H1 (cell line): ENCODE data around the gene KCNK13. TPM values are rescaled to one million over a fixed set of nuclear protein-coding genes. Genes with fewer than 3 reads are reported as not detected.

Experiments
- CTCF ChIA-PET: fragments of 300-600 bp; sonication (Branson Sonifier 250); formaldehyde crosslinking; loops from one replicate; lab custom pipeline; 2021; ENCODE audit not compliant: partially characterized antibody; lab: Charles Lee
- POLR2A ChIA-PET: fragments of 300-600 bp; sonication (Branson Sonifier 250); formaldehyde crosslinking; loops from one replicate; lab custom pipeline; 2021; ENCODE audit warnings: inconsistent platforms; ENCODE audit not compliant: partially characterized antibody; lab: Charles Lee
- DNase-seq, 2 experiments: peaks; one replicate each; pipeline versions ENCODE4 v3.0.0 to v3.0.0-alpha.2; 2010 to 2022; ENCODE audit warnings: low spot score in 2 of 2, low read depth in 1 of 2, mixed read lengths in 1 of 2
- FAIRE-seq: peaks from 2 replicates; lab custom pipeline; 2011; peaks lifted over from hg19 to GRCh38; lab: Jason Lieb, UNC
- H2AFZ ChIP-seq: 2 replicates; pipeline ENCODE4 v1.8.1; 2012; ENCODE audit warnings: low read length, inconsistent platforms
- H2AK5ac ChIP-seq: 2 replicates; pipeline ENCODE4 v1.6.1; 2013; ENCODE audit warnings: low read depth, low read length
- H2BK120ac ChIP-seq: replicated peaks from 2 replicates; pipeline ENCODE3; 2013; ENCODE audit warnings: low read depth, low read length, inconsistent platforms
- H2BK12ac ChIP-seq: 2 replicates; pipeline ENCODE4 v1.6.1; 2013; ENCODE audit warnings: low read depth, low read length
- H2BK15ac ChIP-seq: 2 replicates; pipeline ENCODE4 v1.6.1; 2013; ENCODE audit warnings: low read length
- H2BK20ac ChIP-seq: 2 replicates; pipeline ENCODE4 v1.6.1; 2013; ENCODE audit warnings: low read length
- H2BK5ac ChIP-seq: 2 replicates; pipeline ENCODE4 v1.6.1; 2013; ENCODE audit warnings: low read depth, low read length
- H3K14ac ChIP-seq: 2 replicates; pipeline ENCODE4 v1.6.1; 2013; ENCODE audit warnings: inconsistent platforms; ENCODE audit not compliant: insufficient read length
- H3K18ac ChIP-seq: 2 replicates; pipeline ENCODE4 v1.6.1; 2013; ENCODE audit warnings: low read length; ENCODE audit errors: extremely low read depth
- H3K23ac ChIP-seq: 2 replicates; pipeline ENCODE4 v1.6.1; 2013; ENCODE audit warnings: inconsistent platforms; ENCODE audit not compliant: insufficient read length
- H3K23me2 ChIP-seq: 2 replicates; pipeline ENCODE4 v1.6.1; 2013; ENCODE audit warnings: low read depth, low read length
- H3K27ac ChIP-seq: 2 replicates; pipeline ENCODE4 v1.6.1; 2011; ENCODE audit warnings: low read depth, low read length, inconsistent platforms
- H3K27me3 ChIP-seq, 4 experiments: replicated peaks in 1 of 4; 1 replicate in 1 of 4; 2 replicates in 3 of 4; pipeline versions ENCODE4 v1.6.1 to v1.8.1; 2011 to 2013; ENCODE audit warnings: low read length in 3 of 4, mild to moderate bottlenecking in 3 of 4, inconsistent platforms in 2 of 4, mixed read lengths in 2 of 4, moderate library complexity in 1 of 4; ENCODE audit not compliant: control insufficient read depth in 3 of 4, insufficient read depth in 3 of 4; ENCODE audit errors: extremely low read depth in 1 of 4
- H3K36me3 ChIP-seq, 4 experiments: 2 replicates each; pipeline versions ENCODE4 v1.6.1 to v1.8.1; 2011 to 2013; ENCODE audit warnings: mild to moderate bottlenecking in 4 of 4, low read length in 3 of 4, moderate library complexity in 2 of 4, control low read depth in 1 of 4, inconsistent platforms in 1 of 4; ENCODE audit not compliant: insufficient read depth in 4 of 4, control insufficient read depth in 2 of 4
- H3K4ac ChIP-seq: replicated peaks from 2 replicates; pipeline ENCODE3; 2013; ENCODE audit warnings: low read length, low read depth, mixed read lengths, inconsistent platforms; ENCODE audit not compliant: insufficient read length
- H3K4me1 ChIP-seq, 4 experiments: replicated peaks in 1 of 4; 1 replicate in 1 of 4; 2 replicates in 3 of 4; pipeline versions ENCODE4 v1.6.1 to v1.8.1; 2011 to 2013; ENCODE audit warnings: low read length in 3 of 4, inconsistent platforms in 2 of 4, mixed read lengths in 1 of 4; ENCODE audit not compliant: insufficient read depth in 4 of 4, control insufficient read depth in 3 of 4
- H3K4me2 ChIP-seq, 2 experiments: 2 replicates each; pipeline versions ENCODE4 v1.6.1 to v1.8.1; 2011 to 2013; ENCODE audit warnings: low read depth in 2 of 2, low read length in 2 of 2, control low read depth in 1 of 2, inconsistent platforms in 1 of 2, mild to moderate bottlenecking in 1 of 2; ENCODE audit not compliant: insufficient read depth in 1 of 2
- H3K4me3 ChIP-seq, 4 experiments: fragments of 200-600, 300-600 bp in 1 of 4; sonication (generic), shearing (Covaris generic), sonication (Bioruptor Twin) in 1 of 4; 2 replicates each; pipeline versions ENCODE4 v1.5.1 to v1.8.1; 2011 to 2016; ENCODE audit warnings: low read length in 4 of 4, low read depth in 3 of 4, control low read depth in 2 of 4, inconsistent platforms in 2 of 4, mild to moderate bottlenecking in 2 of 4, mixed read lengths in 1 of 4, moderate library complexity in 1 of 4; ENCODE audit not compliant: insufficient read depth in 2 of 4; ENCODE audit errors: extremely low read depth in 1 of 4
- H3K56ac ChIP-seq: replicated peaks from 2 replicates; pipeline ENCODE3; 2013; ENCODE audit warnings: low read depth, mild to moderate bottlenecking, mixed read lengths, low read length, inconsistent platforms; ENCODE audit not compliant: insufficient read length
- H3K79me1 ChIP-seq: 2 replicates; pipeline ENCODE4 v1.6.1; 2013; ENCODE audit warnings: low read depth, low read length, control low read depth
- H3K79me2 ChIP-seq, 2 experiments: 2 replicates each; pipeline versions ENCODE4 v1.6.1 to v1.8.1; 2012 to 2013; ENCODE audit warnings: low read length in 2 of 2, mild to moderate bottlenecking in 2 of 2, inconsistent platforms in 1 of 2; ENCODE audit not compliant: insufficient read depth in 2 of 2, control insufficient read depth in 1 of 2
- H3K9ac ChIP-seq, 4 experiments: replicated peaks in 1 of 4; 1 replicate in 1 of 4; 2 replicates in 3 of 4; pipeline versions ENCODE4 v1.6.1 to v1.8.1; 2011 to 2013; ENCODE audit warnings: low read depth in 3 of 4, low read length in 3 of 4, control low read depth in 2 of 4, mild to moderate bottlenecking in 2 of 4, moderate library complexity in 2 of 4, inconsistent platforms in 1 of 4; ENCODE audit errors: extremely low read depth in 1 of 4
- H3K9me3 ChIP-seq, 2 experiments: 2 replicates each; pipeline versions ENCODE4 v1.6.1 to v1.8.1; 2012 to 2013; ENCODE audit warnings: mild to moderate bottlenecking in 2 of 2, moderate library complexity in 2 of 2, control low read depth in 1 of 2, inconsistent platforms in 1 of 2, low read depth in 1 of 2, low read length in 1 of 2, mixed read lengths in 1 of 2; ENCODE audit not compliant: insufficient read depth in 2 of 2
- H4K20me1 ChIP-seq, 2 experiments: replicated peaks in 1 of 2; 2 replicates each; pipeline versions ENCODE3 to v1.8.1; 2011 to 2013; ENCODE audit warnings: inconsistent platforms in 2 of 2, low read length in 2 of 2, mild to moderate bottlenecking in 1 of 2; ENCODE audit not compliant: insufficient read depth in 2 of 2, control insufficient read depth in 1 of 2
- H4K5ac ChIP-seq: 2 replicates; pipeline ENCODE4 v1.6.1; 2013; ENCODE audit warnings: low read length, low read depth, mixed read lengths, inconsistent platforms; ENCODE audit not compliant: insufficient read length
- H4K8ac ChIP-seq: 2 replicates; pipeline ENCODE4 v1.8.0; 2013; ENCODE audit warnings: mild to moderate bottlenecking, moderate library complexity, low read length, inconsistent platforms; ENCODE audit not compliant: insufficient read depth; ENCODE audit errors: extremely low read depth
- H4K91ac ChIP-seq: replicated peaks from 2 replicates; pipeline ENCODE3; 2013; ENCODE audit warnings: low read length, mixed read lengths, inconsistent platforms; ENCODE audit not compliant: insufficient read length
- ASH2L ChIP-seq: fragments of 200-600, 300-600 bp; sonication (generic); IDR thresholded peaks from one replicate; pipeline ENCODE4 v1.7.1; 2017; ENCODE audit warnings: low read length
- BCL11A ChIP-seq, 2 experiments: IDR thresholded peaks; one replicate each; pipeline ENCODE4 v1.6.1; 2011; ENCODE audit warnings: low read depth in 2 of 2, low read length in 2 of 2, mild to moderate bottlenecking in 2 of 2
- CBX5 ChIP-seq: fragments of 300-800, 300-1000 bp; sonication (generic); IDR thresholded peaks from 2 replicates; pipeline ENCODE4 v1.7.1; 2016; ENCODE audit warnings: antibody characterized with exemption, low read length, low read depth
- CBX8 ChIP-seq: fragments of 300-800, 300-1000 bp; sonication (generic); IDR thresholded peaks from 2 replicates; pipeline ENCODE4 v1.7.1; 2016; ENCODE audit warnings: low read depth, low read length, borderline replicate concordance
- CREB1 ChIP-seq: IDR thresholded peaks from 2 replicates; pipeline ENCODE4 v1.6.1; 2012; ENCODE audit warnings: inconsistent platforms
- FOSL1 ChIP-seq: IDR thresholded peaks from 2 replicates; pipeline ENCODE4 v1.6.1; 2011; ENCODE audit warnings: mild to moderate bottlenecking, low read depth, low read length, moderate library complexity; ENCODE audit not compliant: insufficient read depth
- POLR2A ChIP-seq, 2 experiments: IDR thresholded peaks; 1 replicate in 1 of 2; 2 replicates in 1 of 2; pipeline ENCODE4 v1.6.1; 2011; ENCODE audit warnings: low read depth in 2 of 2, low read length in 2 of 2, mild to moderate bottlenecking in 2 of 2; ENCODE audit errors: control extremely low read depth in 1 of 2
- RFX5 ChIP-seq: IDR thresholded peaks from 2 replicates; pipeline ENCODE4 v1.6.1; 2011; ENCODE audit warnings: low read depth, low read length, improper control_type of control experiment, borderline replicate concordance
- RNF2 ChIP-seq: fragments of 200-900, 300-1000 bp; sonication (generic); IDR thresholded peaks from 2 replicates; pipeline ENCODE4 v1.7.1; 2016; ENCODE audit warnings: borderline replicate concordance, low read depth, mild to moderate bottlenecking, antibody characterized with exemption, low read length; ENCODE audit not compliant: poor library complexity, severe bottlenecking; ENCODE audit errors: missing control alignments
- SIN3A ChIP-seq, 2 experiments: IDR thresholded peaks in 1 of 2; conservative IDR thresholded peaks in 1 of 2; 2 replicates each; pipeline ENCODE4 v1.6.1; 2011 to 2012; ENCODE audit warnings: low read length in 2 of 2, improper control_type of control experiment in 1 of 2, low read depth in 1 of 2, mild to moderate bottlenecking in 1 of 2
- SIX5 ChIP-seq: IDR thresholded peaks from 2 replicates; pipeline ENCODE4 v1.6.1; 2011; ENCODE audit warnings: mild to moderate bottlenecking, low read depth, low read length
- WGBS, 2 experiments: shearing (Covaris generic) in 1 of 2; methylation state at CpG; one replicate each; pipeline versions ENCODE4 v1.1.6 to v1.1.7; 2013 to 2015; ENCODE audit warnings: low lambda C conversion rate in 2 of 2, mixed read lengths in 2 of 2, inconsistent platforms in 1 of 2, low coverage in 1 of 2, missing lambda C conversion rate in 1 of 2; ENCODE audit not compliant: insufficient replicate concordance in 2 of 2, insufficient coverage in 1 of 2, insufficient read length in 1 of 2; ENCODE audit errors: extremely low coverage in 1 of 2, missing lambda C conversion rate in 1 of 2; 5-methylcytosine and 5-hydroxymethylcytosine counted together
- polyA plus RNA-seq, 7 experiments: library from polyadenylated mRNA; depleted of rRNA in 3 of 7; stranded (reverse) in 5 of 7; unstranded in 2 of 7; fragments of >200 nt in 5 of 7; fragments of 200-250 nt in 2 of 7; gene quantifications; 1 replicate in 5 of 7; 2 replicates in 1 of 7; 4 replicates in 1 of 7; pipeline versions ENCODE4 v1.2.1 to v1.2.3, GENCODE V29; 2011 to 2013; ENCODE audit warnings: missing spikeins in 2 of 7, mixed read lengths in 2 of 7
- total RNA-seq: library from RNA; stranded (reverse); fragmentation: NEBNext Ultra II Directional; extraction: Animal tissue kit (Norgen Biotek cat#: 25700); gene quantifications from 2 replicates; pipeline ENCODE4 v1.2.1, GENCODE V29; 2021
- TF ChIP-seq, protein P1 (sequence below): IDR thresholded peaks from 2 replicates; pipeline ENCODE4 v1.6.1; 2011; ENCODE audit warnings: low read length, improper control_type of control experiment

KCNK13 gene
- total and polyA plus RNA-seq, 2 of the 8 experiments (the other 6 are each of a cell fraction or from before 2014, with no cell fraction given) = 0.39 to 0.48 TPM

DNA sequence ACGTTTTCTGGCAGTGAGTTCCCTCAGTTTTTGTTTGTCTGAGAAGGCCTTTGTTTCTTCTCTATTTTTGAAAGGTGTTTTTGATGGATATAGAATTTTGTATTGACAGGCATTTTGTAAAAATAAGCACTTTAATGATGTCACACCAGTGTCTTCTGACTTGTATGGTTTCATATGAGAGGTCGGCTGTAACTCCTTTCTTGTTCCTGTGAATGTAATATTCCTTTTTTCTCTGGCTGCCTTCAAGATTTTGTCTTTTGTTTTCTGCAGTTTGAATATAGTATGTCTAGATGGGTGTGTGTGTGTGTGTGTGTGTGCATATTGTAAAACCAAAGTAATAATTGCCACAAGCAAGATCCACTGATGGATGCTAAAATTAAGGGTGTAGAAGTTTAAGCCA is 126.8 kb downstream of the KCNK13 start:
- no peaks in the 10 kb centered on the region for H3K79me2 ChIP-seq
- no peak overlapping the region for H2BK15ac ChIP-seq
- H3K14ac ChIP-seq = no peak overlapping the region
- H2AFZ ChIP-seq = no peak overlapping the region
- no peaks in the 10 kb centered on the region for H3K36me3 ChIP-seq
- WGBS, 2 experiments = 95% methylated on average over 2 of the region's 2 CpGs; no CpG with 5 or more reads in 1 of the 2 experiments
- H3K4me2 ChIP-seq = no peak overlapping the region
- no peak overlapping the region for H2BK120ac ChIP-seq
- no peak for DNase-seq
- H3K23ac ChIP-seq = no peak overlapping the region
- no peak for FAIRE-seq
- H3K4ac ChIP-seq = no peak overlapping the region
- H4K91ac ChIP-seq = no peak overlapping the region
- H3K9me3 ChIP-seq = 0 out of 4 replicates have a peak, but pooled peaks cover 0 to 4% of the 10 kb centered on the region in 2 experiments
- no peak overlapping the region for H3K56ac ChIP-seq
- H3K27me3 ChIP-seq = no peaks in the 10 kb centered on the region
- ChIA-PET POLR2A (no interaction called here), CTCF (interaction anchor here (1.0 kb wide), 1 partner anchor 11 kb away, joined by 4 read pairs; no protein-coding TSS in a partner anchor)
- H2BK20ac ChIP-seq = no peak overlapping the region
- H3K4me1 ChIP-seq = no peaks in the 10 kb centered on the region
- H3K23me2 ChIP-seq = no peaks in the 10 kb centered on the region
- H4K8ac ChIP-seq = no peak overlapping the region
- H2BK5ac ChIP-seq = no peak overlapping the region
- no peak overlapping the region for H3K4me3 ChIP-seq
- H3K18ac ChIP-seq = no peak overlapping the region
- H3K9ac ChIP-seq = no peak overlapping the region
- no peak overlapping the region for H2BK12ac ChIP-seq
- no peak overlapping the region for H4K5ac ChIP-seq
- H3K27ac ChIP-seq = no peak overlapping the region
- H2AK5ac ChIP-seq = no peak overlapping the region
- no peaks in the 10 kb centered on the region for H4K20me1 ChIP-seq
- no peaks in the 10 kb centered on the region for H3K79me1 ChIP-seq
- TF ChIP-seq SIX5 = no peak
- no peak for TF ChIP-seq POLR2A (IDR thresholded peaks at IDR 0.05; ENCODE audit: control extremely low read depth in 1 of 2, low read depth in 2 of 2, low read length in 2 of 2)
- no peak for TF ChIP-seq ASH2L
- TF ChIP-seq, protein P1, sequence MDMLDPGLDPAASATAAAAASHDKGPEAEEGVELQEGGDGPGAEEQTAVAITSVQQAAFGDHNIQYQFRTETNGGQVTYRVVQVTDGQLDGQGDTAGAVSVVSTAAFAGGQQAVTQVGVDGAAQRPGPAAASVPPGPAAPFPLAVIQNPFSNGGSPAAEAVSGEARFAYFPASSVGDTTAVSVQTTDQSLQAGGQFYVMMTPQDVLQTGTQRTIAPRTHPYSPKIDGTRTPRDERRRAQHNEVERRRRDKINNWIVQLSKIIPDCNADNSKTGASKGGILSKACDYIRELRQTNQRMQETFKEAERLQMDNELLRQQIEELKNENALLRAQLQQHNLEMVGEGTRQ = no peak
- no peak for TF ChIP-seq BCL11A (IDR thresholded peaks at IDR 0.05; ENCODE audit: low read depth in 2 of 2, low read length in 2 of 2)
- TF ChIP-seq RNF2 = no peak
- TF ChIP-seq SIN3A (conservative IDR thresholded peaks at IDR 0.05 in 1 of 2, IDR thresholded peaks at IDR 0.05 in 1 of 2; ENCODE audit: low read depth in 1 of 2, low read length in 2 of 2) = no peak
- TF ChIP-seq RFX5 = no peak
- TF ChIP-seq FOSL1 = no peak
- TF ChIP-seq CBX8 = no peak
- no peak for TF ChIP-seq CREB1
- TF ChIP-seq CBX5 = no peak
